NOMO-1 (cell line): Measurements from ENCODE around the gene BRD3OS.
A peak's percentile ranks its signal among the peaks of the same experiment; 100 is the strongest.
"Not testable (repeated sequence)": the region's sequence is repeated elsewhere in the genome, so short reads cannot be mapped to it uniquely, and the experiment has no call there.

Experiments used
- DNase-seq, 2 experiments: peaks; one replicate each; lab custom pipeline; 2025; ENCODE audit not compliant: unreplicated experiment in 2 of 2; lab: John Stamatoyannopoulos, UW

Gene BRD3OS

DNA sequence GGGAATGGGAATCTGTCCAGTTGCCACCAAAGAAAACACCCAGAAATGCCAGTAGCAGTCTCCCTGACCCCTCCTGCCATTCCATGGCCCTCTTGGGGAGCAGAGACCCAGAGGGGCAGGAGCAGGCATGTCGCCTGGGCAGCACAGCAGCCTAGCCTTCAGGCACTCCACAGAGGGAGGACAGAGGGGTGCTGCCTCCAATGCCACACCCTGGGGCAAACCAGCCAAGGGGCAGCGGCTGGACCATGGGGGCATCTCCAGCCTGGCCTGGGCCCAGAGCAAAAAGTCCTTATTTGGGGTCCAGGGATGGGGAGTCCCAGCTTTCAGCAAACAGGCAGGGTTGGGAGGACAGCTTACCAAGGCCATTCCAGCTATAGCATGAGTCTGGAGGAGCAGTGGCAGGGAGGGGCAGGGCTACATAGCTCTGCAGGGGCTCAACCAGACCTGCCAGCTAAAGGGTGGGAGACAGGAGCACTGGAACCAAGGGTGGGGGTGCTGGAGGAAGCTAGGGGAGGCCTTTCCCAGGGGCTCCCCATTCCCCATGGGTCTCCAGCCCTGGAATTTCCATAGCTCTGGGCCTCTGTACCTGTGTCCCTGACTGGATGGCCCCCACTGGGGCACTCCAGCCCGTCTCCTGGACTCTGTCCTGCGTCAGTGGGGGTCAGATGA lies 35.9 kb downstream of the BRD3OS start:
- no peak for DNase-seq

DNA sequence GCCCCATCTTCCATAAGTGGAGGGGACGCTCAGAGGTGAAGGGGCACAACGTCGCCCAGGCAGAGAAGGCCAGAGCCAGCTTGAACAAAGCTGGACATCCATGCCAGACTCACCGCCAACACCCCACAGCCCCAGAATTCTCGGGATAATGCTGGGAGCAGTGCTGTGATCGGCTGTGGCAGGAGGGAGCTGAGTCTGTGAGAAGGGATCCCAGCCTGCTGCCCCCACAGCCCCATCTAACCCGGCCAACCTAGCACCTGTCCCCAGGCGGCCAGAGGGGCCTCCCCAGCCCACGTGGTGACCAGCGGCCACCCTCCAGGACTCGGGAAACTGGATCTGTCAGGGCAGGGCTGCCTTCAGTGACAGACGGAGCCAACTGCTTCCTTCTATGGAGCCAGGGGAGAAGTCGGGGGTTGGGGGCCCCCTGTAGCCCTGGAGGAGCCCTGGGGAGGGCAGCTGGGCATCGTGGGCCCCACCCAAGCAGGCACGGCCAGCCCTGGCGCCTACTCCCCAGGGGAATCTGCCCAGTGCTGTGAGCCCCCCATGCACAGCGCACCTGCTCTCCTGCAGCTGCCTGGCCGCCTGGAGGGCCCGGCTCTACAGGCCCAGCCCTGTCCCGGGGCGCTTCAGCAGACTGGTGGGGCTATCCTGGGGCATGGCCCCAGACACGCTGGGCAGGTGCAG lies 36.5 kb downstream of the BRD3OS start:
- DNase-seq = no peak

DNA sequence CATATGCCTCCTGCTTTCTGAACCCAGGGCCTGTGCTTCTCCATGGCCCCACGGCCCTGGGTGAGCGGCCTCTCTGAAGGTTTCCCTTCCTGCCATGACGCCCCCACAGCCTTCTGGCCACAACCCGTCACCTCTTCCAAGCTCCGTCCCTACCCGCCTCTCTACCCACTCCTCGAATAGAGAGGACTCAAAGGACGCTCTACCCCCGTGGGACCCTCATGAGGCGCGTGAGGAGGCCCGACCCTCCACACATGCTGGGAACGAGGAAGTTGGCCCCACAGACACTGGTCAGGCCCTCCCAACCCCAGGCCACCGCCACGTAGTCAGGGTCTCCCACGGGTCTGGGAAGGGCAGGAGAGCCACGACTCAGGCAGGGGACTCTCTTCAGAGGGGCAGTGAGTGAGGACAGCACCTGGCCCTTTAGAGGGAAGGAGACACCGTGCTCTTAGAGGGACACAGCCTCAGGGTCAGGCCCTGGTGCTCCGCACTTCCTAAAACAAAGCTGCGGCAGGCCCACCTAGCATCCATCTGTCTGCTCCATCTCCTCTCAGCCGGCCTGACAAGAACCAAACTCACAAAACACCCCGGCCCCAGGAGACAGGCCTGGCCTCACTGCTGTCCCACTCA lies 37.3 kb downstream of the BRD3OS start:
- DNase-seq = no peak

DNA sequence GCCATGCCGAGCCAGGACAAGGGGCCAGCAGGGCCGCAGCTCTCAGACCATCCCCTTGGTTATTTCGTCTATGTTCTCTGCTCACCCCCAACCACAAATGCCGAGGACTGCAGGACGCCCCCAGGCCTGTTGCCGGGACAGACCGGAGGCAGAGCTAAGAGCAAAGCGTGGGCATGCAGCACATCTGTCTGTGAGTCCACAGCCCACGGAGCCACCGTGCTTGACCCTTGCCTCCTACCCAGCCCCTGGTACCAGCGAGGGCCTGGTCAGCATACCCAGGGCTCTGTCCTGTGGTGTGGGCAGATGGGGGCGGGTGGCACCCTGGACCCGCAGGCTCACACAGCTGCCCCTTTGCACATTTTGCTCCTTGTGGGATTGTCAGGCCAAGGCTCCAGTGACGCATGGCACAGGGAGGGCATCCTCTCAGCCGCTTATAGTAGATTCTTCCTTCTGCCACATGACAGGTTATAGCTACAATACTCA lies 37.8 kb downstream of the BRD3OS start:
- DNase-seq = no peak

DNA sequence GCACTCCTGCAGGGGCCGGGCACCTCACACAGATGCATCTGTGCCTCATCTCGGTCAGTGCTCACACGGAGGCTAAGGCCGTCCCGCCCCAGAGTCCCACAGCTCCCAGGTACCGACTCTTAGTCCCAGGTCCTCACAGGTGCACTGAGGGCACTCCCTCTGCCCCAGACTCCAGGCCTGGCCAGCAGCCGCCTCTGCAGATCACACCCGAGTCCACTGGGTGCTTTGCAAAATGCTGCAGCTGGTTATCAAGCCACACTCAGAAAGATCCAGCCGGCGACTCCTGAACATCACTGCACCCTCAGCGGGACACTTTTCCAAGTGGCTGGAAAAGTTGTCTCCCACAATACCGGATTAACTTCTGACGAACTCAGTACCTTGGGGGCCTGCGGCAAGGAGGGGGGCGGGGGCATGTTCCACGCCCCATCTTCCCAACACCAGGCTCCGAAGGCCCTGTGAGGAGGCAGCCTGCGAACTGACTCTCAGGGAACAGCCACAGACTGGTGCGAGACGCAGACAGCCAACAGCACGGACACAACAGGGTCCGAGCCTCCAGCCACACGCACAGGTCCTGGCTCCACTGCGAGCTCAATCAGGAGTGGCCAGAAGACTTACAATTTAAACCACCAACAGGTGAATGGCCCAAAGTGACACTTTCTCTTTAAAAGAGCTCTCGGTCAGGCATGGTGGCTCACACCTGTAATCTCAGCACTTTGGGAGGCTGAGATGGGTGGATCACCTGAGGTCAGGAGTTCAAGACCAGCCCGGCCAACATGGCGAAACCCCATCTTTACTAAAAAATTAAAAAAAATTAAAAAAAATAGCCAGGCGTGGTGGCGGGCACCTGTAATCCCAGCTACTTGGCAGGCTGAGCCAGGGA lies 38.5 kb downstream of the BRD3OS start:
- no peak for DNase-seq

DNA sequence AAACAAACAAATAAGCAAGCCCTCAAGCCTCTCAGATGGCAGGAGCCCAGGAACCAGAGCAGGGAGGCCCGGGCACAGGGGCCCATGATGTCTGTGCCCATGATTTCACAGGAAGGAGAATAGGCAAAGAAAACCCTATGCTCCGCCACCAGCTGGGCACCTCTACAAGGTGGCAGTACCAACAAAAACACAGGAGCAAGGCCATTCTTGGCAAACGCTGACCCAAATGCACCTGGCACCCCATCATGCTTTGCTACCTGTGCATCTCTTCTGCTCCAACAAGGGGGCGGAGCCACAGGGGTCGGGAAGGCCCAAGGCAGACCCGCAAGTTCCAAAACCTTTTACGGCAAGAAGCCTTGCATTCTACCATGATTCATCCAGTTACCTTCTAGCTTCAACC lies 39.4 kb downstream of the BRD3OS start:
- DNase-seq = no peak

DNA sequence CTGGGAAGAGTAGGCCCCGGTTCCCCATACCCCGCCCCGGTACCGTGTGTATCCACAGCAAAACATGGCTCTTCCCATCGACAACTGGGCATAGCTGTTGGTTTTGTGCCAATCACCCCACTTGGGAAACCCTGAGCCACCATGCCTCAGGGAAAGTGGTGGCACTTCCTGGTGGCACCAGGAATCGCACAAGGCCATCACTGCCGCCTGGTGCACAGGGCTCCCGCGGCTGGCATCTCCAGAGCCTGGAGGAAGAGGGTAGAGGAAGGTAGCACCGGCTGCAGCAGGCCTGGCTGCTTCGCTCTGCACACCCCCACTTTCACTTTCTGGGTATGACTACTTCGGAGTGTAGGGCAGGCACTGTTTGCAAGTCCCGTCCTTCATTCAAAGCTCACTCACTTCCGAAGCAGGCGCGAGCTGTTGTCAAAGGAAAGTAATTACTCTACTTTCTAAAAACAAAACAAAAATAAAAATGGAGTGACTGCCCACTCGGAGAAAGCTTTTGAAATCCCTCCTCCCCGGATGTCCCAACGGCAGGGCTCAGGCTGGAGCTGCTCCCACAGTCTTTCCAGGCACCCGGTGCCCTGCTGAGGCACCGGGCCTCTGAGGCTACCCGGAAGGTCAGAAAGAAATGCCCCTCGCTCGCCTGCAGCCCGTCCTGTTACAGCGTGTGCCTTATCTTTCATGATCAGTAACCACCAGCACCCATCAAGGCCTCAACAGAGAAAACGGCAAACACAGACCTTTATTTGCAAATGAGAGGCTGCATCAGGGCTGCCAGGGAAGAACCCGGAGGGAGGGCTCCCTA lies 40.5 kb downstream of the BRD3OS start:
- peak; percentile 67 to 78 for DNase-seq

DNA sequence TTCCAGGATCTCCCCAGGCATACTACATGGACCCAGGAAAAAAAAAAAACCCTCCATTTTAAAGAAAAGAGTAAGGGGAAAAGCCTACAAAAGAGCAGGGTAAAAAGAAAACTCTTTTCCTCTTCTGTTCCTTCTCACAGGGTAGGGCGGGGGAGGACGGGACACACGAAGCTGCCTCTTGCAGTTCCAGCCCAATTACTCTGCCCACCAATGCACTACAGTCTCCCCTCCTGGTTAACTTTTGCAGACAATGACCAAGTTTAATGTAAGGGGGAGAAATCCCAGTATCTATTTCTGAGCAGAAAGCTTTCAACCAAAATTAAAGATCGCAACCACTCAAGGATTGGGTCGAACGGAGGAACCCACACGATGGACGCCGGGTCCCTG lies 41.2 kb downstream of the BRD3OS start:
- DNase-seq = no peak

DNA sequence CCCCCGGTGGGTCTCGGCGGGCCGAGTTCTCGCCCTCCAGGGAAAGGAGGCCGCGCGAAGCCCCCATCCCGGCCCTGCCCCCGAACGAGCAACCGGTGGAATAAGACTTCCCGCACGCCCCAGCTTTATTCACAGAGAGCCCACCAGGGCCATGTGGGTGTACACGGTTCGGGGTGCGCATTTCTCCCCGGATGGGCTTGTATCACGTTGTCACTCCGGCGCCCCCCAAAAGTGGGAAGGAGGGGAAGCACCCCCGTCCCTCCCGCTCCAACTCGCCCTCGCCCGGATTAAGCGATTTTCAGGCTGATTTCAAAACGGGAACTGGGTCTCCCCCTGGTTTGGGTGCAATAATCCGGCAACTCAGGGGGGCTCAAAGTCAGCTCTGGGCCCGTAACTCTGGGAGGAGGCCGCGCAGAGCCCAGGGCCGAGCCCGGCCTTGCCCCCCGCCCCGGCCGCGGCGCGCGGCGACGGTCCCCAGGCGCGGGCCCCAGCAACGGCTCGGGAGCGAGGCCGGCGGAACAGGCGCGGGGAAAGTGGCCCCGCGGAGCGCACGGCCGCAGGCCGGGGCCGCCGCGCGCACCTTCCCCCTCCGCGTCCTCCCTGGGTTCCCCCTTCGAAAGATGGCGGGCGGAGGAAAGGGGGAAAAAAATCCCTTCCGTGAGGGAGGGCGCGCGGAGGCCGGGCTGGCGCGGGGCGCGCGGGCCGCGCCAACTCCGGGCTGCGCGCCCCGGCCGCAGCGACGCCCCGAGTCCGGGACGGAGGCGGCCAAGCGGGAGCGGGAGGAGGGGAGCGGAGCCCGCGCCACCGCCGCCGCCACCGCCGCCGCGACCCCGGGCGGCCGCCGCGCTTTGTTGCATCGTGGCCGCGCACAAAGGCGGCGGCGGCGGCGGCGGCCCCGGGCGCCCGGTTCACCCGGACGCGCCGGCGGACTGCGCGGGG lies 41.9 kb downstream of the BRD3OS start:
- DNase-seq = peak; percentile 29 to 37

DNA sequence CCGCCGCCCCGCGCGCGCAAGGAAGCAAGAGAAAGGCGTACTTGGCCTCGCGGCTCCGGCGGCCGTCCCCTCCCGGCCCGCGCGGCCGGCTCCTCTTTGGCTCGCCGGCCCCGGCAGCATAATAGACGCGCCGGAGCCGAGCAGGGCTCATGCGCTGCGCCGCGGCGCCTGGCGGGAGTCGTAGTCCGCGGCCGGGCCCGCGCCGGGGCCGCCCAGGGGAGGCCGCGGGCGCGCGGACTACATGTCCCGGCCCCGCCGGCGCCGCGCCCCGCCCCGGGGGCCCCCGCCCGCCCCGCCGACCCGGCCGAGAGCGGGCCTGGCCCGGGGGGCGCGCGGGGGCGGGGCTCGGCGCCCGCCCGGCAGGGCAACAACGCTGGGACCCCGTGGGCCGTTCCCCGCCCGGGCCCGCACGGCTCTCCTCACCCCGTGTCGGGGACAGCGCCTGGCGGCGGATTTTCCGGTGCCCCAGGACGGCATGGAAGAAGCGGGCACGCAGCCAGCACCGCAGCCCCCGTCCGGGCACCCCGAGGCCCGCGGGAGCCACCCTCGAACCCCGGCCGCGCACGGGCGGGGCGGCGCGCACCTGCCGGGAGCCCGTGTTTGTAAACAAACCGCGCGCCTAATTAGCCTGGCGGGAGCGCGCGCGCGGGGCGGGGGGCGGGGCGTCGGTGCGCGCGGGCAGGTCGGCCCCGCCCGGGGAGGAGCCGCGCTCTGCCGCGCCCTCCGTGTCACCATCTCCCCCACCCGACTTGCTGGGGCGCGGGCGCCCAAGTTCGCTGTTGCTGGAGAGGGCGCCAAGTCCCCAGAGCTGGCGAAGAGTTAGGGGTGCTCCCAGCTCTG lies 42.8 kb downstream of the BRD3OS start, which contains the start of gene BRD3:
TSS of gene BRD3 (minus strand) at position 123 of the 840 bp plus-strand sequence. CDS start 14,549 bp downstream, outside the sequence.
- DNase-seq = peak; percentile 72 to 96

DNA sequence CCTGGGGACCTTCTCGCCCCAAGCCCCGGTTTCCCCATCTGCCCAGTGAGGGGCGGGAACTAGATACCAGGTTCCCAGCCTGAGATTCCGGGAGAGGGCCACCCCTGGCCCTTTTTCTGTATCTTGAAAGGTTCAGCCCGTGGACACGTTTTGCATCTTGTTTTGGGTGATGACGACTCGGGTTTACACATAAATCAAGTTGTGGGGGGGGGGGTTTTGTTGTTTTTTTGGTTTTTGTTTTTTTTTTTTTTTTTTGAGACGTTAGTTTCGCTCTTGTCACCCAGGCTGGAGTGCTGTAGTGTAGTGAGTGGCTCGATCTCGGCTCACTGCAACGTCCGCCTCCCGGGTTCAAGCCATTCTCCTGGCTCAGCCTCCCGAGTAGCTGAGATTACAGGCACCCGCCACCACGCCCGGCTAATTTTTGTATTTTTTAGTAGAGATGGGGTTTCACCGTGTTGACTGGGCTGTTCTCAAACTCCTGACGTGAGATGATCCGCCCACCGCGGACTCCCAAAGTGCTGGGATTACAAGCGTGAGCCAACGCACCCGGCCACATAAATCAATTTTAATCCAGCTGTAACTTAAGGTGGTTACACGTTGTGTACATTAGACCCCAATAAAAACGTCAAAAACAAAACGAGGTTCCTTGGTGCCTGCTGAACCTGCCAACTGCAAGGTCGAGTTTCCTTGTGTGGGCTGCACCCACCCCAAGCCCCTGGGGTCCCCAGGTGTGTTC lies 43.6 kb downstream of the BRD3OS start:
- peak in 1 of 2 experiments; percentile 68 for DNase-seq

DNA sequence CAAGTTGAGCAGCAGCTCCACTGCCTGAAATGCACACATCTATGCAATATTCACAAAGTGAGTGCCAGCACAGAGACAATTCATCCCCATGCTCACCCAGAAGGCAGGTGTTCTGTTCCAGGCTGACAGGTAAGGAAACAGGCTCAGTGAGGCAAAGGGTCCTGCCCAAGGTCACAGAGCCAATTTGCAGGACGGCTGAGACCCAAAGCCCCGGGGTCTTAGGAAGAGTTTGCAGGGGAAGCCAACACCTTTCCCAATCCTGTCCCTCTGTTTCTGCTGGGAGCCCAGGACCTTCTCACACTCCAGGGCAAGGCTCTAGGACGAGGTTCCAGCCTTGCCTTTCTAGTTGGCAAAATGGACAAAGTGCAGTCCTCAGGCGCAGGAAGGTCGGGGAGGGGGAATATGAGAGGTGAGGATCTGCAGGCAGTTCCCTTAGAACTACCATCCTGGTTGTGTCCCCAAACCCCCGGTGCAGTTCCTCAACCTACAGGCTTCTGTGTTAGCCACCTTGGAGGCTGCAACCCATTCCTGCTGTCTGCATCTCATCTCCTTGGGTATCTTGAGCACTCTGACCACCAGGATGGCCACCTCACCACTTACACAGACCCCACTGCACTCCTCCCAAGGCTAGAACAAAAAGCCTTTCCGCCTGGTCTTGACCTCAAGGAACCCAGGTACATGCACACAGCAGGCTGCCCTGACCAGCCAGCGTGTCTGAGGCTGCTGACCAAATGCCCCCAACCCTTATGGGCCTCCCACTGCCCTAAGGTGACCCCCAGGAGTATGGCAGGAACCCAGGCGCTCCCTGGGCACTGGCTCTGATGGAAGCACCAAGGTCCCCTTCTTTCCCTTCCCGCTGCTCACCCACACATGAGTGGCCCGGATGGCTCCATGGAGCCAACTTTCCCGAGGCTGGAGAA lies 44.5 kb downstream of the BRD3OS start:
- no peak for DNase-seq

DNA sequence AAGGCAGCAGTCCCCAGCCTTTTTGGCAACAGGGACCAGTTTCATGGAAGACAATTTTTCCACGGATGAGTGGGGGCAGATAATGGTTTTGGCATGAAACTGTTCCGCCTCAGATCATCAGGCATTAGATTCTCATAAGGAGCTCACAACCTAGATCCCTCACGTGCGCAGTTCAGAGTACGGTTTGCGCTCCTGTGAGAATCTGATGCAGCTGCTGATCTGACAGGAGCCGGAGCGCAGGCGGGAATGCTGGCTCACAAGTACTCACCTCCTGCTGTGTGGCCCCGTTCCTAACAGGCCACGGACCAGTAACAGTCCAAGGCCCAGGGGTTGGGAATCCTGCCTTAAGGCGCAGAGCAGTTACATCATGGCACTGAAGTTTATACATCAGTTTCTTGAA lies 45.9 kb downstream of the BRD3OS start:
- DNase-seq = no peak

DNA sequence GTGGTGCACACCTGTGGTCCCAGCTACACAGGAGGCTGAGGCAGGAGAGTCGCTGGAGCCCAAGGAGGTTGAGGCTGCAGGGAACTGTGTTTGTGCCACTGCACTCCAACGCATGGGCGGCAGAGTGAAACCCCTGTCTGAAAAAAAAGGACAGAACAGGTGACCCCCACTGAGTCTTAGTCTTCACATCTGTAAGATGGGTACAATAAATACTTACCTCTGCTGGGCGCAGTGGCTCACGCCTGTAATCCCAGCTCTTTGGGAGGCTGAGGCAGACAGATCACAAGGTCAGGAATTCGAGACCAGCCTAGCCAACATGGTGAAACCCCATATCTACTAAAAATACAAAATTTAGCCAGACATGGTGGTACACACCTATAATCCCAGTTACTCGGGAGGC lies 47.4 kb downstream of the BRD3OS start:
- DNase-seq = not testable (repeated sequence)

DNA sequence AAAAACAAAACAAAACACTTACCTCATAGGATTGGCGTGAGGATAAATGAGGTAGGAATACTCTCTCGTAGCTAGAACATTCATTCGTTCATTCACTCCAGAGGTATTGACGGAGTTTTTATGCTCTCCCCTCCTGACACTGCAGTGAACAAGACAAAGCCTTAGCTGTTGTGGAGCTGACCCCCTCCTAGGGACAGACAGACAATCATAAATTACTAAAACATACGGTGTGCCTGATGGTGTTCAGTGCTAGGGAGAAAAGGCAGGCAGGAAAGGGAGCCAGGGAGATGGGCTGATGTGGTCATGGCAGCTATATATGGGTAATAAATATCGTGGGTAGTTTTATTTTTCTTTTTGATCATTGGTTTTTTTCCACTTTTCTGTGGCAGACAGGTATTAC lies 48.2 kb downstream of the BRD3OS start:
- no peak for DNase-seq

DNA sequence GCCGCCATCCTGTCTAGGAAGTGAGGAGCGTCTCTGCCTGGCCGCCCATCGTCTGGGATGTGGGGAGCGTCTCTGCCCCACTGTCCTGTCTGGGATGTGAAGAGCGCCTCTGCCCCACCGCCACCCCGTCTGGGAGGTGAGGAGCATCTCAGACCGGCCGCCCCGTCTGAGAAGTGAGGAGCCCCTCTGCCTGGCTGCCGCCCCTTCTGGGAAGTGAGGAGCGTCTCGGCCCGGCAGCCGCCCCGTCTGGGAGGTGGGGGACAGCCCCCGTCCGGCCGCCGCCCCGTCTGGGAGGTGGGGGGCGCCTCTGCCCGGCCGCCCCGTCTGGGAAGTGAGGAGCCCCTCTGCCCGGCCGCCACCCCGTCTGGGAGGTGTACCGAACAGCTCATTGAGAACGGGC lies 50.4 kb downstream of the BRD3OS start:
- not testable (repeated sequence) for DNase-seq
